MCF 10A (cell line): ENCODE results near the gene SLC38A7. TPM values are rescaled to one million over a fixed set of nuclear protein-coding genes. Genes with fewer than 3 reads are reported as not detected.

Experiments used
- BruUV-seq: library from RNA; stranded (reverse); fragments of 400-500 nt; replicated peaks from 2 replicates; lab custom pipeline; 2021; lab: Mats Ljungman, UMichigan
- CTCF ChIA-PET: fragments of 300-600 bp; sonication (Branson Sonifier 250); formaldehyde crosslinking; extraction: SDS; loops from one replicate; lab custom pipeline; 2021; ENCODE audit warnings: antibody characterized with exemption, inconsistent platforms; lab: Yijun Ruan, JAX
- POLR2A ChIA-PET: fragments of 300-600, 350-650 bp; sonication (Branson Sonifier 250); formaldehyde crosslinking; extraction: SDS; loops from one replicate; lab custom pipeline; 2020; ENCODE audit warnings: antibody characterized with exemption, inconsistent platforms; lab: Yijun Ruan, JAX
- DNase-seq: peaks from one replicate; pipeline ENCODE4 v3.0.0-alpha.2; 2018; ENCODE audit not compliant: unreplicated experiment
- H3K27ac Mint-ChIP-seq: one replicate; pipeline ENCODE4 v1.8.0; 2022; ENCODE audit warnings: mild to moderate bottlenecking, low read depth, mixed read lengths; ENCODE audit not compliant: unreplicated experiment
- H3K27me3 Mint-ChIP-seq: one replicate; pipeline ENCODE4 v1.8.0; 2022; ENCODE audit warnings: mixed read lengths; ENCODE audit not compliant: insufficient read depth, unreplicated experiment
- H3K36me3 Mint-ChIP-seq: one replicate; pipeline ENCODE4 v1.8.0; 2022; ENCODE audit warnings: mild to moderate bottlenecking, moderate library complexity, mixed read lengths; ENCODE audit not compliant: insufficient read depth, unreplicated experiment
- H3K4me1 Mint-ChIP-seq: one replicate; pipeline ENCODE4 v1.8.0; 2022; ENCODE audit warnings: mixed read lengths; ENCODE audit not compliant: insufficient read depth, unreplicated experiment
- H3K4me3 Mint-ChIP-seq: one replicate; pipeline ENCODE4 v1.8.0; 2022; ENCODE audit warnings: mild to moderate bottlenecking, moderate library complexity, mixed read lengths; ENCODE audit not compliant: unreplicated experiment
- H3K9me3 Mint-ChIP-seq: one replicate; pipeline ENCODE4 v1.8.0; 2022; ENCODE audit warnings: mixed read lengths; ENCODE audit not compliant: unreplicated experiment
- intact Hi-C: fragments of 100-400 bp; cut with micrococcal nuclease; formaldehyde crosslinking; loops from 2 replicates; pipeline ENCODE4 v1.14.1; 2022
- total RNA-seq: library from RNA; stranded (reverse); gene quantifications from 2 replicates; pipeline ENCODE4 v1.2.3, GENCODE V29; 2022
- TF ChIP-seq, protein P1 (sequence below): fragments of 200-600 bp; IDR thresholded peaks from one replicate; pipeline ENCODE4 v1.8.0; 2022; ENCODE audit warnings: antibody characterized with exemption, mild to moderate bottlenecking; ENCODE audit not compliant: unreplicated experiment

SLC38A7 gene
- total RNA-seq, 1 experiment from 2014 or later = 12.6 TPM

DNA sequence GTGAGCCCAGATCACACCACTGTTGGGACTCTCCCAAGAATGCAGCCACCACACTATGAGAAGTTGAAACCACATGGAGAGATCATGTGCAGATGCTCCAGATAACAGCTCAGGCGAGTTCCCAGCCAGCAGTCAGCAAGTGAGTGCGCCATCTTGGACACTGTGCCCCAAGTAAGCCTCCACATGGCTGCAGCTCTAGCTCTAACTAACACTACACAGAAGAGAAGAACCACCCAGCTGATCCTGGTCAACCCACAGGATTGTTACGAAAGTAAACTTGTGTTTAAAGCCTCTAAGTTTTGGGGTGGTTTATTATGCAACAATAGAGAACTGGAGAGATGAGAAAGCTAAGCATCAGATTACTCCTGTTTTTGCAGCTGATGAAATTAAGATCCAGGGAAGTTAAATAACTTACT lies 25.8 kb downstream of the SLC38A7 start:
- DNase-seq = peak; percentile 18
- H3K27me3 Mint-ChIP-seq = no peaks in the 10 kb centered on the region
- BruUV-seq = no TSS peak
- no peak overlapping the region for H3K27ac Mint-ChIP-seq
- POLR2A ChIA-PET = no interaction called here
- no peaks in the 10 kb centered on the region for H3K9me3 Mint-ChIP-seq
- intact Hi-C loops = loop anchor here (10.0 kb wide), 1 partner anchor 534 kb away; the partner anchor contains the start of gene CFAP20
- CTCF ChIA-PET = interaction anchor here (0.6 to 2.5 kb wide), 5 partner anchors 15 to 321 kb away, joined by 3 to 7 read pairs (median 3); no protein-coding TSS in a partner anchor
- no peaks in the 10 kb centered on the region for H3K4me1 Mint-ChIP-seq
- H3K36me3 Mint-ChIP-seq = no peaks in the 10 kb centered on the region
- no peak overlapping the region for H3K4me3 Mint-ChIP-seq
- TF ChIP-seq, protein P1, sequence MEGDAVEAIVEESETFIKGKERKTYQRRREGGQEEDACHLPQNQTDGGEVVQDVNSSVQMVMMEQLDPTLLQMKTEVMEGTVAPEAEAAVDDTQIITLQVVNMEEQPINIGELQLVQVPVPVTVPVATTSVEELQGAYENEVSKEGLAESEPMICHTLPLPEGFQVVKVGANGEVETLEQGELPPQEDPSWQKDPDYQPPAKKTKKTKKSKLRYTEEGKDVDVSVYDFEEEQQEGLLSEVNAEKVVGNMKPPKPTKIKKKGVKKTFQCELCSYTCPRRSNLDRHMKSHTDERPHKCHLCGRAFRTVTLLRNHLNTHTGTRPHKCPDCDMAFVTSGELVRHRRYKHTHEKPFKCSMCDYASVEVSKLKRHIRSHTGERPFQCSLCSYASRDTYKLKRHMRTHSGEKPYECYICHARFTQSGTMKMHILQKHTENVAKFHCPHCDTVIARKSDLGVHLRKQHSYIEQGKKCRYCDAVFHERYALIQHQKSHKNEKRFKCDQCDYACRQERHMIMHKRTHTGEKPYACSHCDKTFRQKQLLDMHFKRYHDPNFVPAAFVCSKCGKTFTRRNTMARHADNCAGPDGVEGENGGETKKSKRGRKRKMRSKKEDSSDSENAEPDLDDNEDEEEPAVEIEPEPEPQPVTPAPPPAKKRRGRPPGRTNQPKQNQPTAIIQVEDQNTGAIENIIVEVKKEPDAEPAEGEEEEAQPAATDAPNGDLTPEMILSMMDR = no peak

DNA sequence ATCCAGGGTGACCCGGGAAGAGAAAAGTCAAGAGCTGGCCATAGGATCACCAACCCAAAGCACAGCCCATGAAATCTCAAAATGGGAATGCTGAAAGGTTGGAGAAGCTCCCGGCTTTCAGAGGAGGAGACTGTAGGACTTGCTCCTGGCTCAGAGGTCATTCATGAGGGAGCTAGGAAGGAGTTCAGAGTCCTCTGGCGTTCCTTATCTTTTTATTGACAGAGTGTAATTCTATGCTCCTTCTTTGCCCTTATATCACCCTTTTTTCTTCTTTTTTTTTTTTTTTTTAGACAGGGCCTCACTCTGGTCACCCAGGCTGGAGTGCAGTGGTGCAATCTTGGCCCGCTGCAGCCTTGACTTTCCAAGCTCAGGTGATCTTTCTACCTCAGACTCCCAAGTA lies 27.7 kb downstream of the SLC38A7 start:
- H3K4me3 Mint-ChIP-seq = no peak overlapping the region

DNA sequence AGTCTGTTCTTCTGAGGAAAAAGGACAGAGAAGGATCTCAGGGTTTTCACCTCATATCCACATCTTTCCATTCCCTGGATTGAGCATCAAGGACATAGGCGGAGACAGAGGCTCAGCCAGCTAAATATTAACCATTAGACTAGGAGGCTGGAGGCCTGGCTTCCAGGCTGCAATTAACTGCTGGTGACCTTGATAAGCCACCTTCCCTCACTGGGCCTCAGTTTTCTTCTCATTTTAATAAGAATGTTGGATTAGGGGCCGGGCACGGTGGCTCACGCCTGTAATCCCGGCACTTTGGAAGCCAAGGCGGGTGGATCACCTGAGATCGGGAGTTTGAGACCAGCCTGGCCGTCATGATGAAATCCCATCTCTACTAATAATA lies 29.4 kb downstream of the SLC38A7 start:
- H3K36me3 Mint-ChIP-seq = no peaks in the 10 kb centered on the region
- no peak overlapping the region for H3K4me3 Mint-ChIP-seq
- H3K27me3 Mint-ChIP-seq = no peaks in the 10 kb centered on the region
- ChIA-PET POLR2A (interaction anchor here (0.6 kb wide), 1 partner anchor 110 kb away, joined by 3 read pairs; no protein-coding TSS in a partner anchor), CTCF (interaction anchor here (0.6 to 1.4 kb wide), 3 partner anchors 16 to 143 kb away, joined by 3 to 5 read pairs (median 4); no protein-coding TSS in a partner anchor)
- TF ChIP-seq, protein P1 = no peak
- no peak overlapping the region for H3K27ac Mint-ChIP-seq
- no TSS peak for BruUV-seq
- no peaks in the 10 kb centered on the region for H3K4me1 Mint-ChIP-seq
- DNase-seq = no peak
- no peaks in the 10 kb centered on the region for H3K9me3 Mint-ChIP-seq
- intact Hi-C loops = loop anchor here (10.0 kb wide), 1 partner anchor 530 kb away; the partner anchor contains the start of gene CFAP20

More for the DNA sequence above, 27.7 kb downstream of the SLC38A7 start:
- Mint-ChIP-seq H3K27ac (no peak overlapping the region), H3K36me3 (no peaks in the 10 kb centered on the region), H3K27me3 (no peaks in the 10 kb centered on the region), H3K9me3 (no peaks in the 10 kb centered on the region), H3K4me1 (no peaks in the 10 kb centered on the region)
- ChIA-PET CTCF (interaction anchor here (0.7 to 1.2 kb wide), 3 partner anchors 17 to 321 kb away, joined by 3 to 5 read pairs (median 5); no protein-coding TSS in a partner anchor), POLR2A (interaction anchor here (1.5 kb wide), 1 partner anchor 29 kb away, joined by 5 read pairs; no protein-coding TSS in a partner anchor)
- DNase-seq = no peak
- TF ChIP-seq, protein P1 = no peak
- intact Hi-C loops = loop anchor here (10.0 kb wide), 1 partner anchor 532 kb away; the partner anchor contains the start of gene CFAP20
- no TSS peak for BruUV-seq

DNA sequence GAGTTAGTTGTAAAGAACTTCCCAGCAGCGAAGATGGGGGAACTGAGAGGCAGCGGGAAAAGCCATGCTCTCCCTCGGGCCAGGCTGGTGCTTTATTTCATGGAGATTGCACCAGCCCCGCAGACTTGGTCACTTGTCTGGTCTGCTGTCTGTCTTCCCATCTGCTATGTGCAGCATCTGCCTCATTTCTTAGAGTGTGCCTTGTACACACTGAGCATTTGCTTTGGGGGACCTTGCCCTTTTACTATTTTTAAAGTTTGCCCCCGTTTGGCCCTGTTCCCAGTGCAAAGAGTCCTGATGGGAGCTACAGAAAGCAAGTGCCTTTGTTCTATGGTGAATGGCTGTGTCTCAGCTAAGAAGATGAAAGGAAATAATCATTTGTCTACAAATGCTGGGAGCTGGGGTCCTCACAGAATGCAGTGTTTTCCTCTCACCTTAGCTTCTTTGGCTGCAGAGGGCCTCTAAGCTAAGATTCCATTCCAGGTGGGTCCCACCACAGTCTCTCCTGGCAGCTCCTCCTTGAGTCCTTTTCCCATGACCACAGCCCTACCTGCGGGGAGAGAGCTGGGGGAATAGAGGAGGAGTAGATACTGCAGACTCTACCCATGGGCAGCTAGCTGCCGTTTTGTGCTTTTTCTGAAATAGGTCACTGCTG lies 29.9 kb downstream of the SLC38A7 start:
- H3K4me1 Mint-ChIP-seq = no peaks in the 10 kb centered on the region
- H3K36me3 Mint-ChIP-seq = no peaks in the 10 kb centered on the region
- intact Hi-C loops = loop anchor here (10.0 kb wide), 1 partner anchor 530 kb away; the partner anchor contains the start of gene CFAP20
- H3K9me3 Mint-ChIP-seq = no peaks in the 10 kb centered on the region
- ChIA-PET CTCF (interaction anchor here (0.6 to 1.4 kb wide), 3 partner anchors 15 to 143 kb away, joined by 3 to 5 read pairs (median 4); no protein-coding TSS in a partner anchor), POLR2A (interaction anchor here (0.6 kb wide), 1 partner anchor 110 kb away, joined by 3 read pairs; no protein-coding TSS in a partner anchor)
- TF ChIP-seq, protein P1 = no peak
- no peak for DNase-seq
- no peak overlapping the region for H3K4me3 Mint-ChIP-seq
- no peaks in the 10 kb centered on the region for H3K27me3 Mint-ChIP-seq
- BruUV-seq = no TSS peak
- H3K27ac Mint-ChIP-seq = no peak overlapping the region
